ENCODE measurements around the gene SLC25A23.
"Not testable (repeated sequence)": the region's sequence is repeated elsewhere in the genome, so short reads cannot be mapped to it uniquely, and the experiment has no call there.

Gene SLC25A23

DNA sequence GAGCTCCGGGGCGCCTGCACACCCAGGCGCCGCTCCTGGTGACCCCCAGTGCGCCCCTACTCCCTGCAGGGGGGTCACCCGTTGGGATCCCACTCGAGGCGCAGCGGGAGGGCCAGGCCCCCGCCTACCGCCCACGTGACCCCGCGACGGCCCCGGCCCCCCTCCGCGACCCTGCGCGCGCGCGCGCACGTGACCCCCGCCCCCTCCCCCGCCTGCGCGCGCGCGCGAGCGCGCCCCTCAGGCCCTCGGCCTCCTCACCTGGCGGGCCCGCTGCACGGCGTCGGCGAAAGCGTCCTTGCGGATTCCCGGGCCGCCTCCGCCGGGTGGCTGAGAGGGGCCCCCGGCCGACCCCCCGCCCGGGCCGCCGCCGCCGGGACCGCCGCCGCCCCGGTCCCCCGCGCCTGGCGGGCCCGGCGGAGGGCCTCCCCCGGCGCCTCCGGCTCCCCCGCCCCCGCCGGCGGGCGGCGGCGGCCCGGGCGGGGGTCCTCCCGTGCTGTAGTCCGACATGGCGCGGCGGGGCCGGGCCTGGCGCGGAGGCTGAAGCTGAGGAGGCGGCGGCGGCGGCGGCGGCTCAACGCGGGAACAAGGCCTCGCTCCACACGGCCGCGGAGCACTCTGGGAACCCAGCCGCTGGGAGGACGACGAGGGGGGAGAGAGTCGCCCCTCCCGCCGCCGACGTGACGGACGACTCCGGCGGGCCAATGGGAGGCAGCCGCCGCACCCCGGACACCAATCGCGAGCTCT is 35.2 kb downstream of the SLC25A23 start, which contains the start of gene KHSRP:
Gene KHSRP, minus strand, starts transcription at position 617 of the 744 bp plus-strand sequence. Its CDS starts 110 bp downstream, at position 507.
- DNase-seq, result no peak

DNA sequence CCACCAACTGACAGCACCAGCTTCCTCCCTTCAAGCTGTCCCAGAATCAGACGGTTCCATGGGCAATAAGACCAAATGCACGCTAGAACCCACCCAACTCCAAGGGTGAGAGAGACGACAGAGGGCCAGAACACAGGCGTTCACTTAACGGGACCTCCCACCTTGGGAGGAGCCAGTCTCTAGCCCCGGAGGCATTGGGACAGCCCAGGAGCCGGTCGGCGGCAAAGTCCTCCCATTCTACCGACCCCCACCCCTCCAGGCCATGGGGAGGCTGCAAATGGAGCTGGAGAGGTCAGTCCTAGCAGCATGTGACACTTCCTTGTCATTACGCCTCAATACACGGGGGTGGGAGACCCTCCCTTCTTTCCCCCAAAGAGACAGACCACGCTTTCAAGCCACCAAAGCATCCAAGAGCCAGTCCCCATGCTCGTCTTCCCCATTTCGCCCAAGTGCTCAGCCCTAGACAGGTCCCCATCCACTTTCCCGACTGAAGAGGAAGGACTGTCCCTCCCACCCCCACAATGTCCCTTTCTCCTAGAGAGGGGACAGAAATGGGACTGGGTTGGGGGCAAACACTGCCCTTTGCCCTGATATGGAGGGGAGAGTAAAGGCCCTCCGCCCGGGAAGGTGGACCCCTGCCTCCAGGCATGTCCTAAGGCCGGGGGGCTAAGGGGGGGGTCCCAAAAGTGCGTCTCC is 35.9 kb downstream of the SLC25A23 start:
- no peak for DNase-seq

DNA sequence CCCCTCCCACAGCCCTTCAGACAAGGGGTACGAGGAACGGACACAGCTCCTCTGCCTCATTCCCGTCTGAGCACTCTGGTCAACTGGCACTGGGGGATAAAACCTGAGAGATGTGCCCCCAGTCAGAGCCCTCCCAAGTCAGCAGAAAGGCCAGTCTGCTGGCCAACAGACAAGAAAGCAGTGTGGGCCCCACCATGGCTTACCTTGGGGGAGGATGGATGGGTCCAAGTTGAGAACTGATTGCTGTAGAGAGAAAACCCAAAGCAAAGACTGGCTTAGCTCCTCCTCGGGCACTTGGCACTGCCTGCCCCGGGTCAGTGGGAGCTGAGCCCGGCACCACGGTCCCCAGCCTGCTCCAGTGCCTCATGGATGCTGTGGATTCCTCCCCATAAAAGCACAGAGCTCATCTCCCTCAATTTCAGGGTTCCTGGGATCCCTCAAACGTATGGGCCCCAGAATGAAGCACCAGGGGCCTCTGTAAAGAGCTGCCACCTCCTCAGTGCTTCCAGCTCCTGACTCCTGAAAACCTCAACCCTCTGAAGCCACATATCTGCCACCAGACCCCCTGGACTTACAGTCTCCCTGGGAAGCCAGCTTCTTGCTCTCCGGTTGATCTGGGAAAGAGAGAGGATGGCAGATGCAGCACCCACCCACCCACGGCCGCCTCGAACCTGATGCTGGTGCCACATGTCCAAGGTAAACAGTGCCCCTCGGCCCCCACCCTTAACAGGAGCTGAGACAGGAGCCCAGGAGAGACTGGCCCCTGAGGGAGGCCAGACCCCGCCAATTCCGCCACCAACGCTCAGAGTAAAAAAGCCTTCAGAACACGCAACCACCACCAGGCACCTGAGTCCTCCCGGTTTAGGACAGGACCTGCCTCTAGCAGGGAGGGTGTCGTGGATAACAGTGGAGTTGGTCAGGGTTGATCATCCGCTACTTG is 38.2 kb downstream of the SLC25A23 start:
- DNase-seq, result no peak

DNA sequence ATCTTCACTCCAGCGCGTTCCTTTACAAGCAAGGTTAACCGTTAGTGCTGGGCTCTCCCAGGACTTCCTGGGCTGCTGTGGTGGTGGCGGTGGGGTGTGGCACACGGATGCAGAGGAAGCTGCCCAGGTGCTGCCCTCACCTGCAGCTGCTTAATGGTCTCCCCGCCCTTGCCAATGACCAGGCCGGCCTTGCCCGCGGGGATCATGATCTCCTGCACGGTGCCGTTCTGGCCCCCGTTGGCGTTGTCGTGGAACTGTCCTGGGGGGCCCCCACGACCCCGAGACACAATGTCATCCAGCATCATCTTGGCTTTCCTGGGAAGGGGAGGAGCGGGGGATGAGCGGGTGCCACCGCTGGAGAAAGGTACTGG is 41.0 kb downstream of the SLC25A23 start:
- no peak for DNase-seq

DNA sequence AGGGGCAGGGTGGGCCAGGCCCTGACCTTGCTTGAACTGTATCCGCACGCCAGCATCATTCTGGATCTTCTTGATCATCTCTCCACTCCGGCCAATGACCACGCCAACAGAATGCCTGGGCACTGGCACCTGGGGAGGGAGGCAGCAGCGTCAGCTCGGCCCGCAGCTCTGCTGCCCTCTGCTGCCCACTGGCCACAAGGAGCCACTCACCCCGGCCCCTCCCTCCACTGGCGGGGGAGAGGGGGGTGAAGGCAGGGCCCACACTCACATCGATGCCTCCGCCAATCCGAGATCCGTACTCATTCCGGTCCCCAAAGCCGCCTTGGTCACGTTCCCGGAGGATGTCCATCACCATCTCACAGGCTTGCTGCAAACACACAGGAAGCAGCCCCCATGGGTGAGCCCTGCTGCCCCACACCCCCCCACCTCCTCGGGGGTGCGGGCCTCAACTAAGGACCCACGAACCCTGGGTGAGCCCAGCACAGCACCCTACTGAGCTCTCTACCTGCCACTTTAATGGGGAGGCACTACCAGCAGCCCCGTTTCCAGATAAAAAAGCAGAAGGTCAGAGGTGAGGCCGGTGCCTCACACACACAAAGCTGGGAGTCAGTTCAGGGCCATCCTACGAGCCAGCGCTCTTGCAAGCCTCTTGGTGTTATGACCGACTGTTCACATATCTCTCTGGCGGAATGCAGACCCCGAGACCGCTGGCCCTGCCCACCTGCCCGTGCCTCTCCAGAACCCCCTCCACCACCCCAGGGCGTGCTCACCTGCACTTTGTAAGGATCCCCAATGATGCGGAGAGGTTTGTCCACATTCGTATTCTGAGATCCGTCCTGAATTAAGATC is 41.7 kb downstream of the SLC25A23 start:
- DNase-seq, result peak; percentile 5 to 24

DNA sequence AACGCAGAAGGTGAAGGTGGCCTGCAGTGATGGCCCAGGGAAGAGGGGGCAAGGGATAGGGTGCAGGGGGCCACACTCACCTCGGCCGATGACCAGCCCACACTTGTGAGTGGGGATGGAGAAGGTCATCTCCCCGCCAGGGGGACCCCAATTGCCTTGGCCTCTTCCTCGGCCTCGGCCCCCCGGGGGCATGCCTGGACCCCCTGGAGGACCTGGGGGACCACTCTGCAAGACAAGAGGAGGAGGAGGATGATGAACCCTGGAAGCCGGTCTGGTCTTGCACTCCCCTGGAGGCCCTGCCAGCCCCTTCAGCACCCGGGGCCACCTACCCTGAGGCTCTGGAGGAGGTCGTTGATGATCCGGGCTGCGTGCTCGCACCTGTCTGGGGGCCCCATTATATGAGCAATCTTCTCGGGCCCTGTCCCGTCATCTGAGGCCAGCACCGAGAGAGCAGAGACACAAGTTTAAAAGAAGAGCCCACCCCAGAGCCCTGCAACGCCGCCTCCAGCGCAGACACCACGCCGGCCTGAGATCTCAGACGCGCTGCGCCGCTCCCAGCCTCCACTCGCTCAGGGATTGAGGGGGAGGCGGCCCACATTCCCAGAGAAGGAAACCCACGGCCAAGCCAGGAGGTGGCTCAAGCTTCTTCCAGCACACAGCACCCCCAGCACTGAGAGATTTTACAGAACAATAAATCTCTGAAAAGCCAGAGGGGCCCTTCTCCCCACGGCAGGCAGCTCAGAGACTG is 42.8 kb downstream of the SLC25A23 start:
- DNase-seq, result no peak

DNA sequence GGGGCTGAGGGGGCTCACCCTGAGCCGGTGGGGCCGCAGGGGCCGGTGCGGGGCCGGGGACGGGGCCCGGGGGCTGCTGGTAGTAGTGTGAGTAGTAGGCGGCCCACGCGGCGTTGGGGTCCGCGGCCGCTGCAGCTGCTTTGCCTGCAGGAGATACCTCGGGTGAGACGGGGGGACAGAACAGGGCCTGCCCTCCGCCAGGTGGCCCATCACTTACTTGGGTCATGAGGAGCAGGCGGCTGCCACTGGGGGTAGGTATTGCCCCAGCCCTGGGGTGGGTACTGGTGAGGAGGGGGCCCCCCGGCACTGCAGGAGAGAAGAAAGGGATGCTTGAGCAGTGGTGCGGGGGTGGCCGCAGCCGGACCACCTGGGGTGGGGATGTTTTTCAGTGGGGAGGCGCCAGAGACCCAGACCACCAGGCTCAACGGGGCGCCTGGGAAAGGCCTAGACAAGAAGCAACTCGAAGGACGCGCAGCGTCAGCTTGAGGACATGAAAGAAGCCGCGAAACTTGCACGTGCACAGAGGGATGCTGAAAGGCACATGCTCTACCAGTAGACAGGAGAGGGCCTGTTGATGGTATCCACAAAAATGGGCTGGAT is 43.9 kb downstream of the SLC25A23 start:
- DNase-seq, result no peak

DNA sequence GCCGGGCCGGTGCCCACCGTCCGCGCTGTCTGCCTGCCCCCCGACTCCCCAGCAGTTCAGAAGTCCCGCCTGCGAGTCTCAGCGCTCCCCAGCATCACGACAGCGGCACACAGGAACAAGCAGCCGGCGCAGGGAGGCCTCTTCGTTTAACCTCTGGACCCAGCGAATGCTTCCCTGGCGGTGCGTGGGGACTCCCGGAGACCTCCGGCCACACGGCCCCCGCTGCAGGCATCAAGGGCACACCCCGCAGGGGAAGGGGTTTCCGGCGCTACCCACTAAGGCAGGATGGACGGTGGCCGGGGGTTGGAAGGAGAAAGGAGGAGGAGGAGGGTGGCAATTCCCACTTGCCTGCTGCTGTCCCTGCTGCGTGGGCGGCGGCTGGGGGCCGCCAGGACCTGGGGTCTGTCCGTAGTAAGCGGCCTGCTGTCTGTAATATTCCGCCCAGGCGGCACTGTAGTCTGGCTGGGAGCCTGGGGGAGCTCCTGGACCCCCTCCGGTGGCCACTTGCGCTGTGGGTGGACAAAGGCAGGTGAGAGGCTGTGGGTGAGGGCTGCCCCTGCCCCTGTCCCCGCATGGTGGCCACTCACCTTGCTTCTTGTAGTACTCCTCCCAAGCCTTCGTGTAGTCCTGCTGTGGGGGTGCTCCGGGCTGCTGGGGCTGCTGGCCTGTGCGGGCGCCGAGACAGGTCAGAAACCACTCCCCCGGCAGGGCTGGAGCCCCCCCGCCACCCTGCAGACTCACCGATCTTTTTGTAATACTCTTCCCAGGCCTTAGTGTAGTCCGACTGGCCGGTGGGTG is 44.6 kb downstream of the SLC25A23 start:
- no peak for DNase-seq

DNA sequence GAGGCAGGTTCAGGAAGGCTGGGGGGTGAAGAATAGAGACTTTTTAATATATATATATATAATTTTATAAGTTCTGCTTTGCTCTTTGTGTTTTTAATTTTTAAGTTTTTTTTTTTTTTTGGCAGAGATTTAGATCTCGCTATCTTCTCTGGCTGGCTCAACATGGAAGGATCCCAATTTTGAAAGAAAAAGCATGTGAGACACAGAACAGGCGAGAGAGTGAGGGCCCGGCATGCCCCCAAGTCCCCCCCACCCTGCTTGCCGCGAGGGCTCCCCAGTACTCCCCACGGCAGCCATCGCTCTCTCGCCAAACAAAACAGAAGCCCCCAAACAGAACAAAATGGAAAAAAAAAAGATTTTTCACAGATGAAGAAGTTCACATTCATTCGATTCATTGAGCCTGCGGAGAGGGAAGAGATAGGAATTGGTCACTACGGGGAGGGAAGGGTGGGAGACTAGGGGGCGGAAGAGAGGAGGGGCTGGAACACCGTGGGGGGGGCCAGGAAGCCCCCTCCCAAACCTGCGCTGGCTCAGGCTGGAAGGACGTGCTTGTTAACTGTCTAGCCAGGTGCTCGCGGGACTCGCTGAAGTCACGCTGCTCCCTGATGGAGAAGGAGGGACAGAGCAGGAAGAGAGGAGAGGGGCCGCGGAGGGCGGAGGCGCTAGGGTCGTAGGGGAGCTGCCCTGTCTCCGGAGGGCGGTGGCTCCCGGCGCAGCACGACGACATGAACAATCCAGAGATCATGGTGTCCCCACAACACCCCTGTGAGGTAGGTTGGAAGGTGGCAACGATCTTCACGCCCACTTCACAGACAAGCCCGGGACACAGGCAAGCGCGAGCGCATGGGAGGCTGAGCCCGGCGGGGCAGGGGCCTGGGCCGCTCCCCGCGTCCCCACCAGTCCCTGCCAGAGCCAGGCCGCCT is 45.6 kb downstream of the SLC25A23 start:
- no peak for DNase-seq

DNA sequence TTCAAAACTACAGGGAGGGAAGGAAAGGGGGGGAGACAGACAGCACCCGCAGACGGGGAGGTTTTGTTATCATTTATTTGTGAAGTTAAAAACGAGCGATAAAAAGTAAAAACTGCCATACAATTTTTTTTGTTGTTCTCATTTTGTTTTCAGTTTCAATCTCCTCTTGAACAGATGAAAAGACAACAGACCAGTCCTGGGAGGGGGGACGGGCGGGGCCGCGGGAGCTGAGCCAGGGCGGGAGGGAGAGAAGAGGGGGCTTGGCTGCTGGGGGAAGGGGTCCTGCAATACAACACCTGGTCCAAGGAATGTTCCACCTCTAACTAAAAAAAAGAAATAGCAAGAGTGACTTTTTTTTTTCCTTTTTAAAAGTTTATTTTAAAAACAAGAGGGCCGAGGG is 46.3 kb downstream of the SLC25A23 start:
- DNase-seq, result no peak

DNA sequence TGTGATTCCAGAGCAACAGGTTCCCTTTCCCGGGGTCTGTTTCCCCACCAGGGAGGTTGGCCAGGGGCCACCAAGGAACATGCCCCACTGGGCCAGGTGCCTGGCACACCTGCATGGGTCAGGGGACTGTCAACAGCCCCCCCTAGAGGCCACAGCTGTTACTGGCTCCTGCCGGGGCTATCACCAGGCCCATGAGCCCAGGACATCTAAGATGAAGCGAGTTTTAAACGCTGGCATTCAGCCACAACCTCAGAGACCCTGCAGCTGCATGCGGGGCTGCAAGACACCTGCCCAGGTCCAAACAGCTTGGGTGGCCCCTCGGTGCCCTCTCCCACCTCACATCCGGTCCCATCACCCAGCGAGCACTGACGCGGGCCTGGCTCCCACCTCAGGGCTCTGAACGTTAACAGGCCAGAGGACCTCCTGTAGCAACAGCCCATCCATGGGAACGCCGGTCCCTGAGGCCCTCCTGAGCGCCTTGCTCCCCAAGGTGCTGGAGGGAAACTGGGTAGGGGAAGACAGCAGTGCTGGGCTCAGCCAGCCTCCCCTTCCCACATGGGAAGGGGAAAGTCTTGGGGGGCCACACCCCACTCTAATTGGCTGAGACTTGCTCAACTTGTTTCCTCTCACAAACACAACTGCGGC is 47.0 kb downstream of the SLC25A23 start:
- no peak for DNase-seq

DNA sequence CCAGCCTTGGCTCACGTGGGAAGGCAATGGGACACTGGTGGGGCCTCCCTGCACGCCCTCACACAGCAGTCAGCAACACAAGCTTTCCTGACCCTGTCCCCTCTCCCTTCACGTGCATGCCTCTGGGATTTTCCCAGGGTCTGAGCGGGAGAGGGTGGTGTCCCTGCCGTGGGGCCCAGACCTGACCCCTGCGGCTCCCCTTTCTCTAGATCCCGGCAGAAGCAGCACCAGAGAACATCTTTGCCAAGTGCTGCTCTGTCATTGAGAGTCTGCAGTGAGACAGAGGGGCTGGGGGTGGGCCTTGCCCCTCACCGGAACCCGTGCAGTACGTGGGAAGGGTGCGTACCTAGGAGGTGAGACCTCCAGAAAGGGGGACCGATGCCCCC is 47.5 kb downstream of the SLC25A23 start:
- no peak for DNase-seq

DNA sequence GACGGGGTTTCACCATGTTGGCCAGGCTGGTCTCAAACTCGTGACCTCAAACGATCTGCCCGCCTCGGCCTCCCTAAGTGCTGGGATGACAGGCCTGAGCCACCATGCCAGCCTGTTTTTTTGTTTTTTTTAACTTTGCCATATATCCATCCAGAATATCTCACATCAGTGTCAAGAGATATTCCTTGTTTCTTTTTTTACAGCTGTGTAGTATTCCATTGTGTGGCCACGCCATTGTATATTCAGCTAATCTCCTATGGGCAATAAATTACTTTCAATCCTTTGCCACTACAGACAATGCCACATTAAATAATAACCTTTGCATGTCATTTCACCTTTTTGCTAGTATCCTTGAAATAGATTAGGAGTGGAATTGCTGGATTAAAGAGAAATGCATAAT is 50.2 kb downstream of the SLC25A23 start:
- DNase-seq, result no peak

DNA sequence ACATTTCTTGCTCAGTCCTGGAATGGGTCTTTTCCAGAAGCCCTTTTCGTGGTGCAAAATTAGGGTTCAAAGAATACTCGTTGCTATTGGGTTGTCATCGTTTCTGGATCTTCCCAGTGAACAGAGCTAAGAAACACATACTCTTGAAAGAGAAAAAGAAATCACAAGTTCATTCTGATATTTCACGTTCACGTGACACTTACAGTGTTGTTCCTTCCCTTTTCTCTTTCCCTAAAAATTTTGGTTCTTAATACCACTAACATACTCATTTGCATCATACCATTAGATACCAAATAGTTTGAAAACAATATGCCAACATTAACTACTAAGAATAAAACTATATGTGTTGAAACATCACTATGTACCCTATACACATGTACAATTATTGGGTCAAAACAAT is 53.2 kb downstream of the SLC25A23 start:
- no peak for DNase-seq

DNA sequence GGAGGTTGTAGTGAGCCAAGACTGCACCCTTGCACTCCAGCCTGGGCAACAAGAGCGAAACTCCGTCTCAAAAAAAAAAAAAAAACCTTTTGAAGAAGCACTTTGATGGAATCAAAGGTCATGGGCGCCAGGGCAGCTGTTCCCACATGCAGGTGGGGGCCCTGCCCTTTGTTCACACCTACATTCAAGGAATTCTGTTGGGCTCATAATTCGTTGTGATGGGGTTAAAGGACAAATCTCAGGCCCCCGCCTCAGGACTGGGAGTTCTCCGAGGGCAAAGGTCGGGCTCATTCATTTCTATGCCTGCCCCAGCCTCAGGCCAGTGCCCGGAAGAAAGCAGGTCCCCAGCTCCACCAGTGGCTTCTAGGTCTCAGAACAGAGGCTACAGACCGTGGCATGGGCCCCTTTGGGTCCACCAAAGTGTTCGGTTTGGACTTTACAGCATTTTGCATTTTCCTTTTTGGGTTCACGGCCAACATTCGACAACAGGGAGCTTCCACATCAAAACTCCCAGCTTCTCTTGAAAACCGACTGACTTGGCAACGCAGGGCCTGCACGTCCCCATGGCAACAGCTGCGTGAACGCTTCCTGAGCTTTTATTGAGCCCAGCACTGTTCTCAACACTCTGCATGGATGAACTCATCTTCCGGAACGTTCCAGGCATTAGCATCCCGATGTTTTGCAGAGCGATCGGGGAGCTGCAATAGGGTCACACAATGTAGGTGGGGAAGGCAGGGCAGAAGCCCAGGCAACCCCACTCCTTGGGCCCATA is 56.6 kb downstream of the SLC25A23 start:
- DNase-seq, result peak; percentile 58 to 82

DNA sequence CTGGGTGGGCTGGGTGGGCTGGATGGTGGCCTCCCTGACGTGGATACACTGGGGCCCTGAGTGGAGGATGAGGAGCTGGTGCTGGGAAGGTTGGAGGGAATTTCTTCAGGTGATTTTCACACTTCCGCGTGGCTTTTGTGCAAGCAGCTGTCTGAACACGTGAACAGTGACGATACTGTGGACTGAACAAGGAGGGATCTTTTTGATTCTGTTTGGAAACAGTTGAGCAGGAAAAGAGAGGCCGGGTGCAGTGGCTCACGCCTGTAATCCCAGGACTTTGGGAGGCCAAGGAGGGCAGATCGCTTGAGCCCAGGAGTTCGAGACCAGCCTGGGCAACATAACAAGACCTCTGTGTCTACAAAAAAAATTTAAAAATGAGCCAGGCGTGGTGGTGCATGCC is 57.5 kb downstream of the SLC25A23 start:
- DNase-seq, result no peak

DNA sequence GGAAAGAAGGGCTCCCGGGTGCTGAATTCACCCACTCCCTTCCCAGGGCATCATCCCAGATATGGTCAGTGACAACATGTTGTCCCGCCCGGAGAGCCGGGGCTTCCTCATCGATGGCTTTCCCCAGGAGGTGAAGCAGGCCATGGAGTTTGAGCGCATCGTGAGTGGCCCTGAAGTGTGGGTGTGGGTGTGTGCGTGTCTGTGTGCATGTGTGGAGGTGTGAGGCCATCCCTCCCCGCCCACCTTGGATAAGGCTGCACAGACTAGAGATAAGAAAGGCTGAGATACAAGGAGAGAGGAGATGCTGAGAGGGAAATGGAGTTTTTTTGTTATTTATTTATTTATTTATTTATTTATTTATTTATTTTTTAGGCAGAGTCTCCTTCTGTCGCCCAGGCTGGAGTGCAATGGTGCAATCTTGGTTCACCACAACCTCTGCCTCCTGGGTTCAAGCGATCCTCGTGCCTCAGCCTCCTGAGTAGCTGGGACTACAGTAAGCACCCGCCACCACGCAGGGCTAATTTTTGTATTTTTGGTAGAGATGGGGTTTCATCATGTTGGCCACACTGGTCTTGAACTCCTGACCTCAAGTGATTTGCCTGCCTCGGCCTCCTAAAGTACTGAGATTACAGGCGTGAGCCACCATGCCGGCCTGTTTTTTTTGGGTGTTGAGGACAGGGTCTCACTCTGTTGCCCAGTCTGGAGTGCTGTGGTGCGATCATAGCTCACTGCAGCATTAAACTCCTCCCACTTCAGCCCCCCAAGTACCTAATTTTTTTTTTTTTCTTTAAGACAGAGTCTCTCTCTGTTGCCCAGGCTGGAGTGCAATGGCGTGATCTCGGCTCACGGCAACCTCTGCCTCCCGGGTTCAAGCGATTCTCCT is 59.3 kb downstream of the SLC25A23 start:
- not testable (repeated sequence) for DNase-seq

Data from hippocampal formation (tissue), 2 donors.